Smooth muscle cell (in vitro differentiated cells): ENCODE results near the gene NUP54. TPM values are rescaled to one million over a fixed set of nuclear protein-coding genes. Genes with fewer than 3 reads are reported as not detected.

Experiments
- DNase-seq: peaks from one replicate; lab custom pipeline; 2025; ENCODE audit not compliant: unreplicated experiment; lab: John Stamatoyannopoulos, UW
- H2AFZ ChIP-seq: fragments of 200-600 bp; sonication (generic); 2 replicates; pipeline ENCODE4 v1.6.0; 2016; ENCODE audit warnings: antibody characterized with exemption, low read depth, mild to moderate bottlenecking
- H3F3A ChIP-seq: fragments of 200-600 bp; sonication (generic); 2 replicates; pipeline ENCODE4 v1.6.0; 2017; ENCODE audit warnings: antibody characterized with exemption, low read depth
- H3K27ac ChIP-seq: fragments of 200-600 bp; sonication (generic); 2 replicates; pipeline ENCODE4 v1.5.1; 2016; ENCODE audit warnings: low read depth, mild to moderate bottlenecking
- H3K27me3 ChIP-seq: fragments of 200-600 bp; sonication (generic); 2 replicates; pipeline ENCODE4 v1.6.1; 2016; ENCODE audit warnings: low read depth, mild to moderate bottlenecking
- H3K36me3 ChIP-seq: fragments of 200-600 bp; sonication (generic); 2 replicates; pipeline ENCODE4 v1.5.1; 2016; ENCODE audit warnings: low read depth
- H3K4me1 ChIP-seq: fragments of 200-600 bp; sonication (generic); 2 replicates; pipeline ENCODE4 v1.5.1; 2016; ENCODE audit warnings: low read depth
- H3K4me2 ChIP-seq: fragments of 200-600 bp; sonication (generic); 2 replicates; pipeline ENCODE4 v1.6.0; 2016; ENCODE audit warnings: mild to moderate bottlenecking
- H3K4me3 ChIP-seq: fragments of 200-600 bp; sonication (generic); 2 replicates; pipeline ENCODE4 v1.5.1; 2016; ENCODE audit warnings: mild to moderate bottlenecking
- H3K79me2 ChIP-seq: fragments of 200-600 bp; sonication (generic); 2 replicates; pipeline ENCODE4 v1.6.0; 2016; ENCODE audit warnings: low read depth, mild to moderate bottlenecking
- H3K9ac ChIP-seq: fragments of 200-600 bp; sonication (generic); 2 replicates; pipeline ENCODE4 v1.6.0; 2016; ENCODE audit warnings: low read depth
- H3K9me3 ChIP-seq: fragments of 200-600 bp; sonication (generic); replicated peaks from 2 replicates; pipeline ENCODE4 v1.5.1; 2016; ENCODE audit warnings: low read depth
- H4K20me1 ChIP-seq: fragments of 200-600 bp; sonication (generic); 2 replicates; pipeline ENCODE4 v1.6.0; 2016; ENCODE audit warnings: low read depth
- WGBS: methylation state at CpG from one replicate; pipeline ENCODE4 v1.1.7; 2016; ENCODE audit warnings: low lambda C conversion rate; 5-methylcytosine and 5-hydroxymethylcytosine counted together
- polyA plus RNA-seq: library from polyadenylated mRNA; unstranded; fragments of >200 nt; fragmentation: Nextera tagmentation; extraction: Ambion mirVana; gene quantifications from 2 replicates; pipeline ENCODE4 v1.2.1, GENCODE V29; 2016
- total RNA-seq: library from RNA; depleted of rRNA; stranded (reverse); fragments of >200 nt; gene quantifications from 2 replicates; pipeline ENCODE4 v1.2.3, GENCODE V29; 2014
- TF ChIP-seq, protein P1 (sequence below): fragments of 200-600 bp; sonication (generic); IDR thresholded peaks from 2 replicates; pipeline ENCODE4 v1.5.1; 2017; ENCODE audit warnings: borderline replicate concordance, mild to moderate bottlenecking, antibody characterized with exemption; ENCODE audit not compliant: insufficient read depth, poor library complexity, severe bottlenecking

NUP54 gene
- total and polyA plus RNA-seq, 2 experiments from 2014 or later: 36.3 to 52.6 TPM

GRCh38 chr4:76083386-76083988, 64.7 kb downstream of the NUP54 start:
- Histone ChIP-seq H3F3A (no peaks in the 10 kb centered on the region), H3K27ac (no peak overlapping the region), H4K20me1 (no peaks in the 10 kb centered on the region), H3K4me1 (no peaks in the 10 kb centered on the region), H2AFZ (no peak overlapping the region), H3K79me2 (no peaks in the 10 kb centered on the region), H3K4me2 (no peak overlapping the region), H3K9me3 (no peaks in the 10 kb centered on the region), H3K27me3 (peaks cover 8% of the 10 kb centered on the region), H3K36me3 (no peaks in the 10 kb centered on the region), H3K9ac (no peak overlapping the region), H3K4me3 (no peak overlapping the region)
- TF ChIP-seq, protein P1, sequence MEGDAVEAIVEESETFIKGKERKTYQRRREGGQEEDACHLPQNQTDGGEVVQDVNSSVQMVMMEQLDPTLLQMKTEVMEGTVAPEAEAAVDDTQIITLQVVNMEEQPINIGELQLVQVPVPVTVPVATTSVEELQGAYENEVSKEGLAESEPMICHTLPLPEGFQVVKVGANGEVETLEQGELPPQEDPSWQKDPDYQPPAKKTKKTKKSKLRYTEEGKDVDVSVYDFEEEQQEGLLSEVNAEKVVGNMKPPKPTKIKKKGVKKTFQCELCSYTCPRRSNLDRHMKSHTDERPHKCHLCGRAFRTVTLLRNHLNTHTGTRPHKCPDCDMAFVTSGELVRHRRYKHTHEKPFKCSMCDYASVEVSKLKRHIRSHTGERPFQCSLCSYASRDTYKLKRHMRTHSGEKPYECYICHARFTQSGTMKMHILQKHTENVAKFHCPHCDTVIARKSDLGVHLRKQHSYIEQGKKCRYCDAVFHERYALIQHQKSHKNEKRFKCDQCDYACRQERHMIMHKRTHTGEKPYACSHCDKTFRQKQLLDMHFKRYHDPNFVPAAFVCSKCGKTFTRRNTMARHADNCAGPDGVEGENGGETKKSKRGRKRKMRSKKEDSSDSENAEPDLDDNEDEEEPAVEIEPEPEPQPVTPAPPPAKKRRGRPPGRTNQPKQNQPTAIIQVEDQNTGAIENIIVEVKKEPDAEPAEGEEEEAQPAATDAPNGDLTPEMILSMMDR: no peak
- WGBS: 85% methylated on average over 3 of the region's 3 CpGs
- DNase-seq: no peak

DNA sequence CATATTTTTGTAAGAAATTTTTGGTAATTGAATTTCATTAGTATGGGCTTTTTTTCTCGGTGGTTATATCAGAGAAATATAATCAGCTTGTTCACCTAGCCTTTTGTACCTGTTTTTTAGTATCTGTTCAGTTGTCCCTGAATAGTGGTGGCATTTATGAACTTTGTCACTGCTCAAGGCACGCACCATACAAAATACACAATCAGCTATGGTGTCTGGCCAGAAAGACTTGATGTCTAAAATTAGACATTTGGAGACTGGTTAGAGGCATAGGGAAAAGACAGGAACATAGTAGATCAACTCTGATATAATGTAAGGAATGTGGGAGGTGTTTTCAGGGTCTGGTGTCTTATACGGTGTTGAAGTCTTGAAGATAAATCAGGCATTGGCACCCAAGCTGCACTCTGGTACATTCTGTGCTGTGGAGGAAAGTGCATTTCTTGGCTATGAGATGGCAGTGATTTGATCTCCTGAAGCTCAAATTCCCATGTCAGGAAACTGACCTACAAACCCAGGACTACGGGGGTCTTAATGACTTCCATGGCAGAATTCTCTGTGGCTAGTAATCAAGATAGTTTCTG, 70.1 kb downstream of the NUP54 start:
- no peak for DNase-seq

DNA sequence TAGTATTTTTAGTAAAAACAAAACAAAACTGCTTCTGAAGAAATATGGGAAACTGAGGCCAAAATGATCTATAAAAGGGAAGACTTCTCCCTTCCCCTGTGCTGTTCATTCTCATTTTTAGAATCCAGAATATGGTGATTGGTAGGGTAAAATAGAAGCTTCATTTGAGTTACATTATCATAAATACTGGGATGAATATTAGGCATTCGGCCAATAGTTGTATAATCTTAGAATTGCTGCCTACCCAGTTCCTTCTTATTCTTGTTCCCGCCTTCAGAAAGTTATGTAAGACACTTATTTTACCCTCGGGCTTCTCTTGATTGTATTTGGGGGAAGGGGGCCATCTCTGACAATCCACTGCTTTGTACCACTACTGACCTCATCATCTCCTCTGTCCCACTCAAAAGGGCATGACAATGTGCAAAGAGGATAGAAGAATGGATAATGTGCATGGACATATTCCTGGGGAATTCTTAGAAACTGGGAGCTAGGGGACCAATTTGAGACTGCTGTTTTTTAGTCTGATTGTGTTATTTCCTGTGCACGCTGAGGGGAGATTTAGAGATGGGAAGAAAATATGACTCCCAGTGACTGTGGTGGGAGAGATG, 73.1 kb downstream of the NUP54 start:
- H3K4me2 ChIP-seq: no peak overlapping the region
- H3K27ac ChIP-seq: no peak overlapping the region
- no peaks in the 10 kb centered on the region for H3K36me3 ChIP-seq
- H3K4me1 ChIP-seq: no peaks in the 10 kb centered on the region
- no peaks in the 10 kb centered on the region for H3K79me2 ChIP-seq
- 90% methylated on average over 4 of the region's 4 CpGs for WGBS
- TF ChIP-seq, protein P1: no peak
- peaks cover 7% of the 10 kb centered on the region for H3F3A ChIP-seq
- no peak for DNase-seq
- H3K9ac ChIP-seq: no peak overlapping the region
- no peak overlapping the region for H3K4me3 ChIP-seq
- H4K20me1 ChIP-seq: no peaks in the 10 kb centered on the region
- no peak overlapping the region for H2AFZ ChIP-seq
- peaks cover 8% of the 10 kb centered on the region for H3K27me3 ChIP-seq
- no peaks in the 10 kb centered on the region for H3K9me3 ChIP-seq

More for the DNA sequence above, 70.1 kb downstream of the NUP54 start:
- TF ChIP-seq, protein P1: no peak
- Histone ChIP-seq H3F3A (peaks cover 7% of the 10 kb centered on the region), H3K4me3 (no peak overlapping the region), H3K79me2 (no peaks in the 10 kb centered on the region), H2AFZ (no peak overlapping the region), H3K27ac (no peak overlapping the region), H3K9me3 (no peaks in the 10 kb centered on the region), H3K4me2 (no peak overlapping the region), H3K27me3 (peaks cover 8% of the 10 kb centered on the region), H3K9ac (no peak overlapping the region), H3K4me1 (no peaks in the 10 kb centered on the region), H3K36me3 (no peaks in the 10 kb centered on the region), H4K20me1 (no peaks in the 10 kb centered on the region)
- 84% methylated on average over 4 of the region's 4 CpGs for WGBS
